Adrenal gland (tissue), 12 donors: ENCODE data around the gene ARL5C. TPM values are rescaled to one million over a fixed set of nuclear protein-coding genes. Genes with fewer than 3 reads are reported as not detected.
A peak's percentile ranks its signal among the peaks of the same experiment; 100 is the strongest.

Experiments
- DNase-seq, 7 donors: peaks; one replicate each; pipeline ENCODE4 v3.0.0-alpha.2; 2019 to 2020
- H3K27ac ChIP-seq, 5 donors: fragments of 200-600 bp; sonication (generic) in 4 of 5; 1 replicate in 3 of 5; 2 replicates in 2 of 5; pipeline versions ENCODE4 v1.5.1 to v1.8.0; 2016 to 2020; ENCODE audit warnings: mild to moderate bottlenecking in 1 of 5
- H3K27me3 ChIP-seq: fragments of 200-600 bp; 2 replicates; pipeline ENCODE4 v1.8.0; 2021
- H3K36me3 ChIP-seq, 2 donors: fragments of 200-600 bp; replicated peaks in 1 of 2; 1 replicate in 1 of 2; 2 replicates in 1 of 2; pipeline versions ENCODE4 v1.5.1 to v1.8.0; 2018 to 2022
- H3K4me1 ChIP-seq, 2 donors: fragments of 200-600 bp; replicated peaks in 1 of 2; 1 replicate in 1 of 2; 2 replicates in 1 of 2; pipeline versions ENCODE4 v1.5.1 to v1.8.0; 2018 to 2021
- H3K4me3 ChIP-seq, 4 donors: fragments of 200-600 bp; sonication (generic) in 3 of 4; one replicate each; pipeline ENCODE4 v1.5.1; 2016 to 2018
- H3K9me3 ChIP-seq, 3 donors: fragments of 200-600 bp; sonication (generic) in 1 of 3; replicated peaks in 1 of 3; 1 replicate in 2 of 3; 2 replicates in 1 of 3; pipeline versions ENCODE4 v1.5.1 to v1.8.0; 2016 to 2021
- CTCF ChIP-seq, 6 experiments: fragments of 450-650 bp in 4 of 6; fragments of 200-600 bp in 2 of 6; sonication (generic) in 1 of 6; IDR thresholded peaks; 1 replicate in 5 of 6; 2 replicates in 1 of 6; pipeline versions ENCODE4 v1.5.1 to v1.8.0; 2016 to 2021; ENCODE audit warnings: antibody characterized with exemption in 6 of 6, mild to moderate bottlenecking in 2 of 6, moderate library complexity in 1 of 6
- POLR2A ChIP-seq, 2 donors: fragments of 450-650 bp; IDR thresholded peaks; one replicate each; pipeline ENCODE4 v1.6.1; 2017; ENCODE audit warnings: antibody characterized with exemption in 2 of 2, mild to moderate bottlenecking in 2 of 2, moderate library complexity in 1 of 2
- WGBS, 4 donors: extraction: QIAGEN DNeasy Blood & Tissue Kit in 2 of 4; methylation state at CpG; one replicate each; pipeline versions ENCODE4 v1.1.5 to v1.1.7; 2013 to 2017; 5-methylcytosine and 5-hydroxymethylcytosine counted together
- intact Hi-C, 2 donors: fragments of 100-400 bp; cut with DNase I; formaldehyde crosslinking; loops; one replicate each; pipeline versions ENCODE4 v1.14.1 to v1.15.0; 2022 to 2023
- polyA plus RNA-seq, 3 donors: library from polyadenylated mRNA; stranded (reverse); fragments of 200-250 nt in 2 of 3; fragments of 350-450 nt in 1 of 3; fragmentation: Illumina TruSeq in 1 of 3; extraction: RNeasy Lipid Tissue Mini Kit (QIAGEN cat#74804) in 1 of 3; gene quantifications; one replicate each; pipeline ENCODE4 v1.2.3, GENCODE V29; 2013 to 2014
- total RNA-seq, 9 donors: library from RNA; depleted of rRNA in 4 of 9; stranded (reverse); fragments of >200 nt in 4 of 9; fragments of 120-200 nt in 1 of 9; fragmentation: NEBNext Ultra II Directional in 1 of 9; extraction: Animal tissue kit (Norgen Biotek cat#: 25700) in 1 of 9; gene quantifications; one replicate each; pipeline versions ENCODE4 v1.1.0 to v1.2.4, GENCODE V29; 2013 to 2023
- donor health status: healthy with polysubstance abuse.
- donor health status: Bipolar disorder and iron deficiency.
- donor health status: DM: yes; HTN: yes; CAD: no.
- donor health status: DM: no; HTN: no; CAD: no.
- donor health status: DM: no; HTN: no; CAD: no.
- donor health status: DM: yes; HTN: yes; CAD: no.

Gene ARL5C
- total and polyA plus RNA-seq, 12 donors: not detected

GRCh38 chr17:39115135-39115534 lies 50.8 kb downstream of the ARL5C start:
- H3K27ac ChIP-seq: no peak overlapping the region
- H3K4me3 ChIP-seq: no peak overlapping the region
- no peak for DNase-seq
- intact Hi-C loops: no loop called here
- no peaks in the 10 kb centered on the region for H3K27me3 ChIP-seq
- H3K9me3 ChIP-seq: no peaks in the 10 kb centered on the region
- no peaks in the 10 kb centered on the region for H3K36me3 ChIP-seq
- TF ChIP-seq POLR2A (IDR thresholded peaks at IDR 0.05) (no peak), CTCF (IDR thresholded peaks at IDR 0.05) (no peak)
- 56 to 73% (median 62%) methylated on average over 4 to 5 of the region's 5 CpGs for WGBS, 4 donors
- no peaks in the 10 kb centered on the region for H3K4me1 ChIP-seq

- H3K27ac ChIP-seq: no peak overlapping the region
- no peak for DNase-seq
- no peaks in the 10 kb centered on the region for H3K4me1 ChIP-seq
- no peak overlapping the region for H3K4me3 ChIP-seq
- WGBS, 4 donors: 87 to 91% (median 89%) methylated on average over 14 of the region's 14 CpGs; no CpG with 5 or more reads in 1 of the 4 donors
- no peaks in the 10 kb centered on the region for H3K9me3 ChIP-seq
- H3K27me3 ChIP-seq: no peaks in the 10 kb centered on the region
- intact Hi-C loops: no loop called here
- TF ChIP-seq POLR2A (IDR thresholded peaks at IDR 0.05): no peak
- TF ChIP-seq CTCF (IDR thresholded peaks at IDR 0.05): no peak
- H3K36me3 ChIP-seq: no peaks in the 10 kb centered on the region
Observed at GRCh38 chr17:39114723-39115122, 51.2 kb downstream of the ARL5C start.

GRCh38 chr17:39113871-39114270 lies 52.1 kb downstream of the ARL5C start:
- 76 to 81% (median 80%) methylated on average over 2 of the region's 2 CpGs for WGBS, 4 donors

GRCh38 chr17:39110435-39111136 lies 55.4 kb downstream of the ARL5C start:
- no peak for TF ChIP-seq POLR2A (IDR thresholded peaks at IDR 0.05)
- no peak for TF ChIP-seq CTCF (IDR thresholded peaks at IDR 0.05)
- intact Hi-C loops: no loop called here
- no peaks in the 10 kb centered on the region for H3K9me3 ChIP-seq
- H3K27me3 ChIP-seq: no peaks in the 10 kb centered on the region
- H3K4me1 ChIP-seq: no peaks in the 10 kb centered on the region
- H3K27ac ChIP-seq: no peak overlapping the region
- no peaks in the 10 kb centered on the region for H3K36me3 ChIP-seq
- H3K4me3 ChIP-seq: no peak overlapping the region
- peak in 1 of 7 donors; percentile 16 for DNase-seq
- 52 to 72% (median 58%) methylated on average over 12 to 19 of the region's 19 CpGs for WGBS, 4 donors

More at GRCh38 chr17:39113871-39114270, 52.1 kb downstream of the ARL5C start:
- Histone ChIP-seq H3K4me3 (no peak overlapping the region), H3K27me3 (no peaks in the 10 kb centered on the region), H3K36me3 (no peaks in the 10 kb centered on the region), H3K9me3 (no peaks in the 10 kb centered on the region), H3K27ac (no peak overlapping the region), H3K4me1 (no peaks in the 10 kb centered on the region)
- no peak for TF ChIP-seq POLR2A (IDR thresholded peaks at IDR 0.05)
- no peak for DNase-seq
- intact Hi-C loops: no loop called here
